ENCODE measurements around the gene RNPS1.

Gene RNPS1

GRCh38 chr16:2267913-2268666 is at the start of gene RNPS1:
TSS of gene RNPS1 (minus strand) at chr16:2268126. CDS start at chr16:2264643, 3,483 bp downstream.
- TF ChIP-seq, protein P1, sequence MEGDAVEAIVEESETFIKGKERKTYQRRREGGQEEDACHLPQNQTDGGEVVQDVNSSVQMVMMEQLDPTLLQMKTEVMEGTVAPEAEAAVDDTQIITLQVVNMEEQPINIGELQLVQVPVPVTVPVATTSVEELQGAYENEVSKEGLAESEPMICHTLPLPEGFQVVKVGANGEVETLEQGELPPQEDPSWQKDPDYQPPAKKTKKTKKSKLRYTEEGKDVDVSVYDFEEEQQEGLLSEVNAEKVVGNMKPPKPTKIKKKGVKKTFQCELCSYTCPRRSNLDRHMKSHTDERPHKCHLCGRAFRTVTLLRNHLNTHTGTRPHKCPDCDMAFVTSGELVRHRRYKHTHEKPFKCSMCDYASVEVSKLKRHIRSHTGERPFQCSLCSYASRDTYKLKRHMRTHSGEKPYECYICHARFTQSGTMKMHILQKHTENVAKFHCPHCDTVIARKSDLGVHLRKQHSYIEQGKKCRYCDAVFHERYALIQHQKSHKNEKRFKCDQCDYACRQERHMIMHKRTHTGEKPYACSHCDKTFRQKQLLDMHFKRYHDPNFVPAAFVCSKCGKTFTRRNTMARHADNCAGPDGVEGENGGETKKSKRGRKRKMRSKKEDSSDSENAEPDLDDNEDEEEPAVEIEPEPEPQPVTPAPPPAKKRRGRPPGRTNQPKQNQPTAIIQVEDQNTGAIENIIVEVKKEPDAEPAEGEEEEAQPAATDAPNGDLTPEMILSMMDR (conservative IDR thresholded peaks at IDR 0.05) = no peak
- H3K27ac ChIP-seq = peak within 1 kb of the TSS; percentile 82

DNA sequence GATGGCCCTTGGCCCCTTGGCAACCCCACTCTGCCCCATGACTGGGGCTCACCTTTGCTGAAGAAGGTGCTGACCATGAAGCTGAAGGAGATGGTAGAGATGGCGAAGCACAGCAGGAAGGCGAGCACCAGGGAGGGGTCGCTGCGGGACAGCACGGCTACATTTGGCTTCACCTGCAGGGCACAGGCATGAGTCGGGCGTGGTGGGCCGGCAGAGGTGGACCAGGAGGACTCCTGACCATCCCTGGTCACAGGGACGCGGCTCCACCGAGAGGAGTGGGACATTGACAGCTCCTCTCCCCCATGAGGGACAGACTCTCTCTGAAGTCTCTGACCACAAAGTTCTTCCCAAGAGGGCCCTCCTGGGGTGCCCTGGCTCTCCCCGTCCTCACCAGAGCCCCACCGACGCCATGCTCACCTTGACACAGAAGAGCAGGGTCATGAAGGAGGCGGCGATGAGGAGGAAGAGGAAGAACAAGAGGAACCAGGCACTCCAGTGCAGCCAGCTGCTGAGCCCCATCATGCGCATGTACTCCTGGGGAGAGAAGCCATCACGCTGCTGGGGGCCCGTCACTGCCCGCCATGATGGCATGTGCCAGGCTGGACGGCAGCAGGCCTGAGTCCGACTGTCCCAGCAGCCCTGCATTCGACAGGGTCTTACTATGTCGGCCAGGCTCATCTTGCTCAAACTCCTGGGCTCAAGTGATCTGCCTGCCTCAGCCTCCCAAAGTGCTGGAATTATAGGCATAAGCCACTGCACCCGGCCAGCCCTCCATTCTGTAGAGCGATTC is 49.5 kb upstream of the RNPS1 start:
- TF ChIP-seq, protein P1 (conservative IDR thresholded peaks at IDR 0.05) = no peak
- no peak overlapping the region for H3K27ac ChIP-seq

DNA sequence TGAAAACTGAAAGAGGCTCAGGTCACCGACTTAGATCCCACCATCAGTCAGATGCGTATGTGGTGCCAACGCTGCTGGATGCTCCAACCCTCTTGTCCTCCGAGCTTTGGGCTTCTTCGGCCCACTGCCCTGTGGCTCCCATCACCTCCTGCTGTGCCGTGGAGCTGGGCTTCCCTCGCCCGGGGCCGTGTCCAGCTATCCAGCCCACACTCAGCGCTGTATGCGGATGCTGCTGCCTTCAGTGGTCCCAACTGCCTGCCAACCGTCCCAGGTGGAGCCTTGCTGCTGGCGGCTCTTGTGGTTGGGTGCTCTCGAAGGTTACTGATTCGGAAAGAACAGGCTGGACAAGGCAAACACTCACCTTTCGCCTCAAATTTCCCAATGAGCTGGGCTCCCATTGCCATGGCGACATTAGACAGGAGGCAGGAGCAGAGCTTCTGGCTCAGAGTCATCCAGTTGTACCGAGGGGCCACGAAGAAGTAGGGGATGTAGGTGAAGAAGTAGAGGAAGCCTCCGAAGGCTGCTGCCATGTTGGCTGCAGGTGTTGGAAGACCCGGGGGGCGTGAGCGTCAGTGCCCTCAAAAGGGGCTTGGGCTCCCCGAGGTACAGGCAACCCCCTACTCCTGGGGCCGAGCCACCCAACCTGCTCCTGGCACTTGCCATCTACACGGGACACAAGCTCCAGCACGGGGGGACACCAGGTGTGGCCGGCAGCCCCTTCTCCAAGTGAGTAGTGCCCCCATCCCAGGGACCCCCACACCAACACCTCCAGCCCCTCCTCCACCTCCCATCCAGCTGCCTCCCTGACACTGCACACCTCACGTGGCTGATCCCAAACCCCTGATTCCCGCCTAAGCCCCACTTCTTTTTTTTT is 40.4 kb upstream of the RNPS1 start:
- H3K27ac ChIP-seq = no peak overlapping the region
- TF ChIP-seq, protein P1 (conservative IDR thresholded peaks at IDR 0.05) = no peak

DNA sequence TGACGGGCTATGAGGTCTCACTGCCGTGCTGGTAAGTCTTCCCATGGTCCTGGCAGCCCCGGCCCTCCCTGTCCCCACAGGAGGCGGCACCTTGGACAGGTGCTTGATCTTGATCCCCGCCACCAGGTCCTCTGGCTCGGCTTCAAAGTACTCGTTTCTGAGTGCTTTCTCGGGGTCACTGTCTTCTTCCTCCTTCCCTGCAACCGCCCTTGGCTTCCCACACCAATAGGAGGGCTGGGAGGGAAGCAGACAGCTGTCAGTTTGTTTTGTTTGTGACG is 31.9 kb upstream of the RNPS1 start:
- TF ChIP-seq, protein P1 (conservative IDR thresholded peaks at IDR 0.05) = no peak
- H3K27ac ChIP-seq = no peak overlapping the region

DNA sequence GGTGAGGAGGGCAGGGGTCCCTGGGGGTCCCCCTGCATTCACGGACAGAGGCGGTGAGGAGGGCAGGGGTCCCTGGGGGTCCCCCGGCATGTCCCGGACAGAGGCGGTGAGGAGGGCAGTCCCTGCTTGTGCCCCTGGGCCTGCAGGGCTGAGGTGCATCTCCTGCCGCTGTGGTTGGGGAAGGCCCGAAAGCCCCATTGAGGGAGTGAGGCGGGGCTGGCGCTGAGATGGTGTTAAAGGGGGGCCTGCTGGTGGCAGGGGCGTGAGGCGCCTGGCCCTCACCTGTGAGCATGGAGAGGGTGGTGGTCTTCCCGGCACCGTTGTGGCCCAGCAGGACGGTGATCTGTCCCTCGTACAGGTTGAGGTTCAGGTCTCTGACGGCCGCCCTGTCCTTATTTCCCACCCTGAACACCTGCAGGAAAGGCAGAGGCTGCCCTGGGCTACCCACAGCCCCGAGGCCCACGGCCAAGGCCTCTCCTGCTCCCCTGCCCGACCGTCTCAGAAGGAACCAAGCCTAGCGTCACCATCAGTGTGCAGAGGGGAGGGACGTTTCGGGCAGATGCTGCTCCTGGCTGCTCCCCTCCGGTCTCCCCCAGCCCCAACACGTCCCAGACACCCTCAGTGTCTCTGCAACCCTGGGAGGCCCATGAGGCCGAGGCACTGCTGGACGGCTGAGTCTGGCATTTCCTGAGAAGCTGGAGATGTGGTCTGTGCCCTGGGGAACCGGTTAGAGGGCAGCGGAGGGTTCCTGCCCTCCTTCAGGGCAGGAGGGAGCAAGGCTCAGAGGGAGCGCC is 31.4 kb upstream of the RNPS1 start:
- TF ChIP-seq, protein P1 (conservative IDR thresholded peaks at IDR 0.05) = no peak
- no peak overlapping the region for H3K27ac ChIP-seq

DNA sequence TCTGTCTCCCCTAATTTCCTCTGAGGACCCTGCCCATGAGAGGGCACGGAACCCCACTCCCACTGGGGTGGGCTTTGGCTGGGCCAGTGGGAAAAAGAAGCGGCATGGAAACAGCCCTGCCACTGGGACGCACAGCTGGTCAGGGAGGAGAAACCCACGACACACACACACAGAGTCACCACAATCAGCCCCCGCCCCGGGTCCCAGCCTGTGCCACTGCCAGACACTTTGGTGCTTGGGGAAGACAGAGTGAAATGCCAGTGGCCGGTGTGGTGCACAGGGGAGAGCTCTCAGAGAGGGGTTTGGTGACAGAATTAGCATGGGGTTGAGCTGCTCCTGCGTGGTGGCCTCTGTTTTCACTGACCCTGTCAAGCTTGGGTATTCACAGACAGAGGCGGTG is 30.7 kb upstream of the RNPS1 start:
- TF ChIP-seq, protein P1 (conservative IDR thresholded peaks at IDR 0.05) = no peak
- H3K27ac ChIP-seq = no peak overlapping the region

All from VCaP (cell line).